IMR-90 (cell line): ENCODE measurements around the gene TTYH3. TPM values are rescaled to one million over a fixed set of nuclear protein-coding genes. Genes with fewer than 3 reads are reported as not detected.

Experiments used
- ATAC-seq: fragments of 200-7000 bp; cut with Tn5 transposase; 2 replicates; pipeline ENCODE4 v1.9.1; 2020; ENCODE audit warnings: low read depth, mild to moderate bottlenecking, moderate library complexity
- BruUV-seq: library from RNA; stranded (reverse); fragments of 400-500 nt; replicated peaks from 2 replicates; lab custom pipeline; 2021; lab: Mats Ljungman, UMichigan
- CTCF ChIA-PET: fragments of 300-600 bp; formaldehyde crosslinking; extraction: SDS; loops from one replicate; lab custom pipeline; 2021; ENCODE audit warnings: antibody characterized with exemption; lab: Yijun Ruan, JAX
- POLR2A ChIA-PET: fragments of 300-600 bp; sonication (Branson Sonifier 250); formaldehyde crosslinking; loops from one replicate; lab custom pipeline; 2022; ENCODE audit warnings: antibody characterized with exemption; ENCODE audit not compliant: unreplicated experiment; lab: Charles Lee
- DNase-seq: peaks from one replicate; pipeline ENCODE4 v3.0.0; 2013
- H2AFZ ChIP-seq: replicated peaks from 2 replicates; pipeline ENCODE3; 2013; ENCODE audit warnings: low read length, mild to moderate bottlenecking; ENCODE audit not compliant: poor library complexity
- H2AK5ac ChIP-seq: 2 replicates; pipeline ENCODE4 v1.6.1; 2013; ENCODE audit warnings: low read depth, low read length, inconsistent platforms
- H2AK9ac ChIP-seq: replicated peaks from 2 replicates; pipeline ENCODE3; 2013; ENCODE audit warnings: mild to moderate bottlenecking, low read depth, low read length, moderate library complexity; ENCODE audit not compliant: poor library complexity
- H2BK120ac ChIP-seq: 2 replicates; pipeline ENCODE4 v1.6.1; 2013; ENCODE audit warnings: low read depth, low read length, inconsistent platforms
- H2BK15ac ChIP-seq: 3 replicates; pipeline ENCODE4 v1.6.1; 2013; ENCODE audit warnings: low read depth, low read length, inconsistent platforms
- H2BK20ac ChIP-seq: 2 replicates; pipeline ENCODE4 v1.6.1; 2013; ENCODE audit warnings: low read depth, mild to moderate bottlenecking, inconsistent platforms, low read length, moderate library complexity
- H2BK5ac ChIP-seq: 2 replicates; pipeline ENCODE4 v1.6.1; 2013; ENCODE audit warnings: mild to moderate bottlenecking, low read depth, low read length, inconsistent platforms; ENCODE audit not compliant: poor library complexity, severe bottlenecking
- H3K14ac ChIP-seq: replicated peaks from 2 replicates; pipeline ENCODE4 v1.6.1; 2013; ENCODE audit warnings: low read depth, low read length, inconsistent platforms
- H3K18ac ChIP-seq: 2 replicates; pipeline ENCODE4 v1.6.1; 2013; ENCODE audit warnings: low read depth, low read length, control low read depth
- H3K23ac ChIP-seq: 2 replicates; pipeline ENCODE4 v1.6.1; 2013; ENCODE audit warnings: low read depth, low read length, inconsistent platforms
- H3K27ac ChIP-seq: 2 replicates; pipeline ENCODE4 v1.5.1; 2013; ENCODE audit warnings: mild to moderate bottlenecking, control low read depth, low read length; ENCODE audit not compliant: insufficient read depth
- H3K27me3 ChIP-seq: 2 replicates; pipeline ENCODE4 v1.6.1; 2013; ENCODE audit warnings: low read length; ENCODE audit not compliant: control insufficient read depth, insufficient read depth
- H3K36me3 ChIP-seq: 2 replicates; pipeline ENCODE4 v1.6.1; 2013; ENCODE audit warnings: low read length, mixed read lengths; ENCODE audit not compliant: control insufficient read depth, insufficient read depth
- H3K4ac ChIP-seq: 2 replicates; pipeline ENCODE4 v1.6.1; 2013; ENCODE audit warnings: low read depth, low read length, inconsistent platforms
- H3K4me1 ChIP-seq: 2 replicates; pipeline ENCODE4 v1.6.1; 2013; ENCODE audit warnings: low read length, mixed read lengths; ENCODE audit not compliant: control insufficient read depth, insufficient read depth
- H3K4me2 ChIP-seq: 2 replicates; pipeline ENCODE4 v1.6.1; 2013; ENCODE audit warnings: low read depth, mild to moderate bottlenecking, control low read depth, low read length, moderate library complexity
- H3K4me3 ChIP-seq: 2 replicates; pipeline ENCODE4 v1.5.1; 2013; ENCODE audit warnings: low read depth, mild to moderate bottlenecking, control low read depth, low read length, moderate library complexity; ENCODE audit not compliant: insufficient read depth
- H3K56ac ChIP-seq: 2 replicates; pipeline ENCODE4 v1.6.1; 2013; ENCODE audit warnings: low read length, inconsistent platforms; ENCODE audit not compliant: insufficient read depth; ENCODE audit errors: extremely low read depth
- H3K79me1 ChIP-seq, 2 experiments: 2 replicates each; pipeline ENCODE4 v1.6.1; 2013; ENCODE audit warnings: low read length in 2 of 2, inconsistent platforms in 1 of 2, low read depth in 1 of 2
- H3K9ac ChIP-seq: 2 replicates; pipeline ENCODE4 v1.6.1; 2013; ENCODE audit warnings: low read depth, low read length, control low read depth
- H3K9me1 ChIP-seq: 2 replicates; pipeline ENCODE4 v1.6.1; 2013; ENCODE audit warnings: low read length, inconsistent platforms; ENCODE audit not compliant: insufficient read depth
- H3K9me3 ChIP-seq: 2 replicates; pipeline ENCODE4 v1.6.1; 2013; ENCODE audit warnings: low read length; ENCODE audit not compliant: control insufficient read depth, insufficient read depth
- H4K20me1 ChIP-seq: 2 replicates; pipeline ENCODE4 v1.6.1; 2013; ENCODE audit warnings: low read length, inconsistent platforms; ENCODE audit not compliant: insufficient read depth
- H4K5ac ChIP-seq: 2 replicates; pipeline ENCODE4 v1.6.1; 2013; ENCODE audit warnings: mild to moderate bottlenecking, low read depth, low read length, control low read depth
- H4K8ac ChIP-seq, 2 experiments: 2 replicates each; pipeline ENCODE4 v1.6.1; 2013; ENCODE audit warnings: low read depth in 2 of 2, low read length in 2 of 2, control low read depth in 1 of 2, inconsistent platforms in 1 of 2
- H4K91ac ChIP-seq: 2 replicates; pipeline ENCODE4 v1.6.1; 2013; ENCODE audit warnings: low read depth, low read length, inconsistent platforms; ENCODE audit not compliant: insufficient read depth
- BHLHE40 ChIP-seq: fragments of 150-350 bp; IDR thresholded peaks from 2 replicates; pipeline ENCODE4 v1.6.1; 2016; ENCODE audit warnings: mild to moderate bottlenecking, low read depth, low read length
- CEBPB ChIP-seq: IDR thresholded peaks from 2 replicates; pipeline ENCODE4 v1.6.1; 2012; ENCODE audit warnings: low read depth, low read length, improper control_type of control experiment
- CHD1 ChIP-seq: IDR thresholded peaks from 2 replicates; pipeline ENCODE4 v1.6.1; 2012; ENCODE audit warnings: low read depth, low read length, improper control_type of control experiment
- CTCF ChIP-seq: conservative IDR thresholded peaks from 2 replicates; pipeline ENCODE4 v1.5.1; 2012; ENCODE audit warnings: mild to moderate bottlenecking, low read depth, low read length, improper control_type of control experiment
- ELK1 ChIP-seq: fragments of 150-350 bp; IDR thresholded peaks from 2 replicates; pipeline ENCODE4 v1.6.1; 2016; ENCODE audit warnings: low read depth, mild to moderate bottlenecking, low read length, moderate library complexity, borderline replicate concordance
- FOS ChIP-seq: fragments of 150-350 bp; IDR thresholded peaks from 2 replicates; pipeline ENCODE4 v1.6.1; 2016; ENCODE audit warnings: low read depth, low read length
- MAFK ChIP-seq: IDR thresholded peaks from 2 replicates; pipeline ENCODE4 v1.6.1; 2012; ENCODE audit warnings: low read depth, low read length, improper control_type of control experiment
- MAZ ChIP-seq: IDR thresholded peaks from 2 replicates; pipeline ENCODE4 v1.6.1; 2012; ENCODE audit warnings: low read depth, mild to moderate bottlenecking, low read length, improper control_type of control experiment, moderate library complexity, borderline replicate concordance
- MXI1 ChIP-seq: IDR thresholded peaks from 2 replicates; pipeline ENCODE4 v1.6.1; 2012; ENCODE audit warnings: low read depth, mild to moderate bottlenecking, low read length, moderate library complexity, borderline replicate concordance
- NFE2L2 ChIP-seq: fragments of 150-350 bp; IDR thresholded peaks from 2 replicates; pipeline ENCODE4 v1.6.1; 2016; ENCODE audit warnings: low read depth, mild to moderate bottlenecking, low read length
- POLR2A ChIP-seq: IDR thresholded peaks from 2 replicates; pipeline ENCODE4 v1.6.1; 2012; ENCODE audit warnings: mild to moderate bottlenecking, low read depth, low read length
- RAD21 ChIP-seq: IDR thresholded peaks from 2 replicates; pipeline ENCODE4 v1.6.1; 2012; ENCODE audit warnings: low read length, improper control_type of control experiment
- RCOR1 ChIP-seq: IDR thresholded peaks from 2 replicates; pipeline ENCODE4 v1.6.1; 2012; ENCODE audit warnings: mild to moderate bottlenecking, low read length, improper control_type of control experiment; ENCODE audit not compliant: insufficient replicate concordance
- RFX5 ChIP-seq: IDR thresholded peaks from 2 replicates; pipeline ENCODE4 v1.8.0; 2012; ENCODE audit warnings: low read depth, mild to moderate bottlenecking, low read length, moderate library complexity
- SMC3 ChIP-seq: fragments of 150-350 bp; IDR thresholded peaks from 2 replicates; pipeline ENCODE4 v1.6.1; 2016; ENCODE audit warnings: low read depth, mild to moderate bottlenecking, antibody characterized with exemption, low read length, moderate library complexity
- USF2 ChIP-seq: fragments of 150-350 bp; IDR thresholded peaks from 2 replicates; pipeline ENCODE4 v1.6.1; 2017; ENCODE audit warnings: mild to moderate bottlenecking, antibody characterized with exemption, low read length, low read depth
- WGBS, 2 experiments: methylation state at CpG; one replicate each; pipeline versions ENCODE4 v1.1.5 to v1.1.7; 2013; ENCODE audit warnings: missing lambda C conversion rate in 2 of 2; ENCODE audit not compliant: insufficient read length in 1 of 2; ENCODE audit errors: extremely low coverage in 2 of 2; 5-methylcytosine and 5-hydroxymethylcytosine counted together
- dilution Hi-C: fragments of 300-500 bp; cut with HindIII; formaldehyde crosslinking; loops from one replicate; pipeline ENCODE4 v1.14.3; 2018; ENCODE audit warnings: low sequenced_read_pairs; ENCODE audit not compliant: unreplicated experiment
- in situ Hi-C: fragments of 300-500 bp; cut with MboI; formaldehyde crosslinking; loops from 3 replicates; pipeline ENCODE4 v1.14.3; 2019; ENCODE audit warnings: low sequenced_read_pairs, inconsistent platforms, mixed read lengths
- intact Hi-C: fragments of 100-400 bp; cut with micrococcal nuclease; formaldehyde crosslinking; loops from 2 replicates; pipeline ENCODE4 v1.10.0; 2022
- polyA plus RNA-seq, 3 experiments: library from polyadenylated mRNA; depleted of rRNA; stranded (reverse); fragments of >200 nt; gene quantifications; 2 replicates each; pipeline ENCODE4 v1.2.3, GENCODE V29; 2012; ENCODE audit warnings: low replicate concordance in 1 of 3
- total RNA-seq: library from RNA; depleted of rRNA; stranded (reverse); fragments of >200 nt; gene quantifications from 2 replicates; pipeline ENCODE4 v1.2.3, GENCODE V29; 2012

TTYH3 gene
- total and polyA plus RNA-seq, 2 of the 4 experiments (the other 2 are of a cell fraction), result 5.6 to 82.6 TPM

- no TSS peak for BruUV-seq
- Histone ChIP-seq H2BK20ac (no peak overlapping the region), H2BK15ac (no peak overlapping the region), H3K27ac (no peak overlapping the region), H3K4me1 (no peaks in the 10 kb centered on the region), H3K36me3 (peaks cover 18% of the 10 kb centered on the region), H4K8ac (no peak overlapping the region), H2AK9ac (no peak overlapping the region), H3K18ac (no peak overlapping the region), H3K4me3 (no peak overlapping the region), H3K56ac (no peak overlapping the region), H2AK5ac (no peak overlapping the region), H3K27me3 (no peaks in the 10 kb centered on the region), H3K9ac (no peak overlapping the region), H3K23ac (no peak overlapping the region), H3K4ac (no peak overlapping the region), H2BK120ac (no peak overlapping the region), H4K20me1 (no peaks in the 10 kb centered on the region), H4K91ac (no peak overlapping the region), H2AFZ (no peak overlapping the region), H3K14ac (no peak overlapping the region), H3K9me3 (no peaks in the 10 kb centered on the region), H3K79me1 (no peaks in the 10 kb centered on the region), H3K9me1 (no peaks in the 10 kb centered on the region), H2BK5ac (no peak overlapping the region), H3K4me2 (no peak overlapping the region), H4K5ac (no peak overlapping the region)
- intact Hi-C loops (no loop called here), dilution Hi-C loops (no loop called here), in situ Hi-C loops (no loop called here)
- DNase-seq (no peak), ATAC-seq (no peak)
- WGBS, 2 experiments, result 93% methylated on average over 11 of the region's 24 CpGs; no CpG with 5 or more reads in 1 of the 2 experiments
- TF ChIP-seq ELK1 (no peak), SMC3 (no peak), CEBPB (no peak), CHD1 (no peak), RFX5 (no peak), MAFK (no peak), POLR2A (no peak), FOS (no peak), MAZ (no peak), USF2 (no peak), RAD21 (no peak), NFE2L2 (no peak), BHLHE40 (no peak), CTCF (no peak), RCOR1 (no peak), MXI1 (no peak)
- CTCF ChIA-PET, result no interaction called here
- POLR2A ChIA-PET, result no interaction called here
These were observed 45.3 kb upstream of the TTYH3 start for GRCh38 chr7:2586326-2587020.
